SU-DHL-6 (cell line): Measurements from ENCODE around the gene OR5H14.

Source experiments
- CTCF ChIP-seq: fragments of 200-600 bp; sonication (generic); IDR thresholded peaks from one replicate; pipeline ENCODE4 v1.5.1; 2017; ENCODE audit warnings: antibody characterized with exemption, mild to moderate bottlenecking, low read length, moderate library complexity; ENCODE audit not compliant: insufficient read depth, poor library complexity, severe bottlenecking
- EZH2phosphoT487 ChIP-seq: fragments of 200-600 bp; sonication (generic), shearing (Covaris generic); conservative IDR thresholded peaks from 2 replicates; pipeline ENCODE4 v1.6.1; 2018; ENCODE audit warnings: mild to moderate bottlenecking, antibody characterized with exemption, low read length, moderate library complexity, mixed read lengths

- TF ChIP-seq CTCF (no peak), EZH2phosphoT487 (no peak)
Observed at GRCh38 chr3:98148751-98149150, 1.5 kb downstream of the OR5H14 start.
